ACC112 (cell line): Measurements from ENCODE around the gene PC.

ENCODE experiments used
- H2AFZ ChIP-seq: fragments of 200-600 bp; sonication (generic); one replicate; pipeline ENCODE4 v1.6.0; 2017; ENCODE audit warnings: antibody characterized with exemption, low read length; ENCODE audit not compliant: unreplicated experiment
- H3K27ac ChIP-seq: fragments of 200-600 bp; sonication (generic); 2 replicates; pipeline ENCODE4 v1.5.1; 2014; ENCODE audit warnings: low read depth, mild to moderate bottlenecking, antibody characterized with exemption, low read length, moderate library complexity
- H3K27me3 ChIP-seq: fragments of 200-600 bp; sonication (generic); 2 replicates; pipeline ENCODE4 v1.6.1; 2014; ENCODE audit warnings: mild to moderate bottlenecking, antibody characterized with exemption, low read length, moderate library complexity, mixed read lengths; ENCODE audit not compliant: insufficient read depth
- H3K36me3 ChIP-seq: fragments of 200-600 bp; sonication (generic); 2 replicates; pipeline ENCODE4 v1.6.1; 2016; ENCODE audit warnings: mild to moderate bottlenecking, antibody characterized with exemption, low read length, moderate library complexity, mixed read lengths; ENCODE audit not compliant: insufficient read depth
- H3K4me1 ChIP-seq: fragments of 200-600 bp; sonication (generic); one replicate; pipeline ENCODE4 v1.6.1; 2016; ENCODE audit warnings: low read length, mixed read lengths; ENCODE audit not compliant: insufficient read depth, unreplicated experiment, control insufficient read depth
- H3K4me3 ChIP-seq: fragments of 200-600 bp; sonication (generic); 2 replicates; pipeline ENCODE4 v1.5.1; 2014; ENCODE audit warnings: mild to moderate bottlenecking, low read depth, low read length
- H3K79me2 ChIP-seq: fragments of 200-600 bp; sonication (generic); one replicate; pipeline ENCODE4 v1.6.0; 2016; ENCODE audit warnings: low read length; ENCODE audit not compliant: control insufficient read depth, unreplicated experiment, insufficient read depth

PC gene

GRCh38 chr11:66845876-66846212 is 112.3 kb downstream of the PC start:
- peaks cover 43% of the 10 kb centered on the region for H3K79me2 ChIP-seq

GRCh38 chr11:66845143-66845875 is 112.9 kb downstream of the PC start:
- H3K27me3 ChIP-seq = no peaks in the 10 kb centered on the region
- peaks cover 3% of the 10 kb centered on the region; the same call in 1 of the 2 replicates for H3K36me3 ChIP-seq
- peaks cover 45% of the 10 kb centered on the region for H3K79me2 ChIP-seq
- H2AFZ ChIP-seq = no peak overlapping the region
- H3K4me3 ChIP-seq = no peak overlapping the region; the same call in 1 of the 2 replicates
- H3K4me1 ChIP-seq = peaks cover 32% of the 10 kb centered on the region
- no peak overlapping the region for H3K27ac ChIP-seq

More at GRCh38 chr11:66845876-66846212, 112.3 kb downstream of the PC start:
- peaks cover 27% of the 10 kb centered on the region for H3K4me1 ChIP-seq
- peaks cover 3% of the 10 kb centered on the region; the same call in 1 of the 2 replicates for H3K36me3 ChIP-seq
- H2AFZ ChIP-seq = no peak overlapping the region
- no peaks in the 10 kb centered on the region for H3K27me3 ChIP-seq
- no peak overlapping the region for H3K4me3 ChIP-seq
- H3K27ac ChIP-seq = no peak overlapping the region

DNA sequence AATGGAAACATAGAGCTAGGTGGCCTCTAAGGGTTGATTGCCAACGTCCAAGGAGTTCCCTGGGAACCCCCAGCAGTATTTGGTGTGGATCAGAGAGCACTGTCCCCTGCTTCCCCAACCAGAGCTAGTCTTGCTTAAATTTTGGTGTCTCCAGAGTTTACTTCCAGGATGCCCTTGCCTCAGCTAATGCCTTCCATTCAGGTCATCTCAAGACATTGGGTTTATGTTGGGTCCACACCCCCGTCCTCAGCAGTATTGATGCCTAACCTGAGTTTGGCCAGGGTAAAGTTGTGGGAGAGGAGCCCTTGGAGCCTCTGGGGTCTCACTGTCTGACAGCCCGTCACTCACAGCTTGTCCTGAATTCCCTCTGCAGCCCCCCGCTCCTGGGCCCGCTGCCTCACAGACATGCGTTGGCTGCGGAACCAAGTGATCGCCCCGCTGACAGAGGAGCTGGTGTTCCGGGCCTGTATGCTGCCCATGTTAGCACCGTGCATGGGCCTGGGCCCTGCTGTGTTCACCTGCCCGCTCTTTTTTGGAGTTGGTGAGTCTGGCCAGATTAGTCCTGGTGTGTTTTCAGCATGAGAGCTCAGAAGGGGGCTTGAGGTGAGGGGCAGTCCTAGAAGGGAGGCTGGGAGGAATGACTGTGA is 113.6 kb downstream of the PC start:
- Histone ChIP-seq H3K27me3 (no peaks in the 10 kb centered on the region), H2AFZ (no peak overlapping the region), H3K79me2 (peaks cover 52% of the 10 kb centered on the region), H3K4me1 (peaks cover 36% of the 10 kb centered on the region), H3K36me3 (peaks cover 3% of the 10 kb centered on the region; the same call in 1 of the 2 replicates), H3K27ac (no peak overlapping the region), H3K4me3 (peak overlapping the region; percentile 98)

DNA sequence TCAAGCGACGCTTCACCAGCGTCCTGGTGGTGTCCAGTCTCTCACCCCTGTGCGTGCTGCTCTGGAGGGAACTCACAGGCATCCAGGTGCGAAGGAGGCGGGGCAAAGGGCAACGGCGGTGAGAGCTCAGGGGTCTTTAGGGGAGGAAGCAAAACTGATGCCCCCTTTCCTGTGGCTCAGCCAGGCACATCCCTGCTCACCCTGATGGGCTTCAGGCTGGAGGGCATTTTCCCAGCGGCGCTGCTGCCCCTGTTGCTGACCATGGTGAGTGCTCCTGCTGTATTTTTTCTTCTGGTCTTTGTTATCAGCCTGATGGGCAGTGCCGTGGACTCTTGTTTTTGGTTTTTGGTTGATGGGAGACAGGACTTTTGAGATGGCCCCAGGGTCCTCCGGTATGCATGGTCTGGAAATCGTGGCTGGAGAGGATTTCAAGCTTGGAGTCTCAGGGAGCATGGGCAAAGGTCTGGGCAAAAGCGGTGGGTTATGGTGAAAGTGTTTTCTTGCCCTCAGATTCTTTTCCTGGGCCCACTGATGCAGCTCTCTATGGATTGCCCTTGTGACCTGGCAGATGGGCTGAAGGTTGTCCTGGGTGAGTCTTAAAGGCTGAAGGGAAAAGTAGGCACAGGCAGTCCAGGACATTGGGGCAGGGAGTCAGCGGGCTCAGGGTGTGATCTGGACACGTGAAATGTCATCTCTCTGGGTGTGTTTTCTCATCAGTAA is 114.2 kb downstream of the PC start:
- peak overlapping the region; percentile 80 for H2AFZ ChIP-seq
- peak overlapping the region; percentile 98 for H3K4me3 ChIP-seq
- peaks cover 3% of the 10 kb centered on the region; the same call in 1 of the 2 replicates for H3K36me3 ChIP-seq
- peak overlapping the region; percentile 88 for H3K27ac ChIP-seq
- H3K79me2 ChIP-seq = peaks cover 52% of the 10 kb centered on the region
- H3K27me3 ChIP-seq = no peaks in the 10 kb centered on the region
- peaks cover 36% of the 10 kb centered on the region for H3K4me1 ChIP-seq

DNA sequence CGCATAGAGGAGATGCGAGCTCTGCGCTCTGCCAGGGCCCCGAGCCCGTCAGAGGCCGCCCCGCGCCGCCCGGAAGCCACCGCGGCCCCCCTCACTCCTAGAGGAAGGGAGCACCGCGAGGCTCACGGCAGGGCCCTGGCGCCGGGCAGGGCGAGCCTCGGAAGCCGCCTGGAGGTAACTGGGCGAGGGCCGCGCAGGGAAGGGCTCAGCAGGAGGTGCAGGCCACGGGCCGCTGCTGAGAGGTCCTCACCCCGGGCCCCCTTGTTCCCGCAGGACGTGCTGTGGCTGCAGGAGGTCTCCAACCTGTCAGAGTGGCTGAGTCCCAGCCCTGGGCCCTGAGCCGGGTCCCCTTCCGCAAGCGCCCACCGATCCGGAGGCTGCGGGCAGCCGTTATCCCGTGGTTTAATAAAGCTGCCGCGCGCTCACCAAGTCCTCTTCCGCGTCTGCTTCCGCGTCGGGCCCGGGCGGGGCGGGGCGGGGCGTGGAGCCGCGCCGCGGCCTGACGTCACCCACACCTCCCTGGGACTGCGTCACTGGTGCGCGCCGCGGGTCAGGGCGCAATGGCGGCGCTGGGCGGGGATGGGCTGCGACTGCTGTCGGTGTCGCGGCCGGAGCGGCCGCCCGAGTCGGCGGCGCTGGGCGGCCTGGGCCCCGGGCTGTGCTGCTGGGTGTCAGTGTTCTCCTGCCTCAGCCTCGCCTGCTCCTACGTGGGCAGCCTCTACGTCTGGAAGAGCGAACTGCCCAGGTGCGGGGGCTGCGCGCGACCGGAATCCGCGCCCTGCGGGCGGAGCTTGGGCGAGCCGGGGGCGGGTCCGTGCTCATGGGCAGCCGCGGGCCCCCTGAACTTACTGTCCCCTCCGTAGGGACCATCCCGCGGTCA is 115.0 kb downstream of the PC start, which contains the start of gene RCE1:
RCE1 (plus strand) TSS at position 546 of the 880 bp plus-strand sequence; CDS start at position 561, 15 bp downstream.
- Histone ChIP-seq H3K4me1 (peaks cover 36% of the 10 kb centered on the region), H2AFZ (peak within 1 kb of the TSS; percentile 80), H3K27ac (peak within 1 kb of the TSS; percentile 88), H3K4me3 (peak within 1 kb of the TSS; percentile 98), H3K27me3 (no peaks in the 10 kb centered on the region), H3K36me3 (peaks cover 3% of the 10 kb centered on the region; the same call in 1 of the 2 replicates), H3K79me2 (peaks cover 52% of the 10 kb centered on the region)

DNA sequence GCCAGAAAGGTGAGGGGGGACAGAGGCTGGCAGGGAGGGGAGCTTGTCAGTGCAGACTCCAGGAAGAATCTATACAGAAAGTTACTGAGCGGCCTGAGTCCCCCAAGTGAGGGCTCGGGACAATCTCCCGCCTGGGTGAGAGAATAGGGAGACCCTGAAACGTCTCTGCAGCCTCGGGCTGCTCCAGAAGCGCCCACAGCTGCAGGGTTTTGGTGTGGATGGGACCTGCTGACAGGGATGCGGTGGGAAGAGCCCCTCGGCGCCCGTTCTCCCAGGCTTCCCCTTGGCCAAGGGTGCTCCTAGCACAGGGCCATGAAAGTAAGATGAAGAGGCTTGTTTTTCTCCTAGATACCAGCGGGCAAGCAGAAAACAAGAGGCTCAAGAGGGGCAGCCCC is 115.7 kb downstream of the PC start:
- Histone ChIP-seq H3K27me3 (no peaks in the 10 kb centered on the region), H2AFZ (no peak overlapping the region), H3K4me1 (peaks cover 36% of the 10 kb centered on the region), H3K27ac (peak overlapping the region; percentile 88), H3K4me3 (peak overlapping the region; percentile 98), H3K36me3 (no peaks in the 10 kb centered on the region), H3K79me2 (peaks cover 52% of the 10 kb centered on the region)

GRCh38 chr11:66841861-66842260 is 116.3 kb downstream of the PC start:
- H3K4me1 ChIP-seq = peaks cover 33% of the 10 kb centered on the region
- H3K36me3 ChIP-seq = no peaks in the 10 kb centered on the region
- no peak overlapping the region for H3K27ac ChIP-seq
- no peak overlapping the region for H2AFZ ChIP-seq
- no peaks in the 10 kb centered on the region for H3K27me3 ChIP-seq
- H3K79me2 ChIP-seq = peaks cover 52% of the 10 kb centered on the region
- H3K4me3 ChIP-seq = peak overlapping the region; percentile 98

DNA sequence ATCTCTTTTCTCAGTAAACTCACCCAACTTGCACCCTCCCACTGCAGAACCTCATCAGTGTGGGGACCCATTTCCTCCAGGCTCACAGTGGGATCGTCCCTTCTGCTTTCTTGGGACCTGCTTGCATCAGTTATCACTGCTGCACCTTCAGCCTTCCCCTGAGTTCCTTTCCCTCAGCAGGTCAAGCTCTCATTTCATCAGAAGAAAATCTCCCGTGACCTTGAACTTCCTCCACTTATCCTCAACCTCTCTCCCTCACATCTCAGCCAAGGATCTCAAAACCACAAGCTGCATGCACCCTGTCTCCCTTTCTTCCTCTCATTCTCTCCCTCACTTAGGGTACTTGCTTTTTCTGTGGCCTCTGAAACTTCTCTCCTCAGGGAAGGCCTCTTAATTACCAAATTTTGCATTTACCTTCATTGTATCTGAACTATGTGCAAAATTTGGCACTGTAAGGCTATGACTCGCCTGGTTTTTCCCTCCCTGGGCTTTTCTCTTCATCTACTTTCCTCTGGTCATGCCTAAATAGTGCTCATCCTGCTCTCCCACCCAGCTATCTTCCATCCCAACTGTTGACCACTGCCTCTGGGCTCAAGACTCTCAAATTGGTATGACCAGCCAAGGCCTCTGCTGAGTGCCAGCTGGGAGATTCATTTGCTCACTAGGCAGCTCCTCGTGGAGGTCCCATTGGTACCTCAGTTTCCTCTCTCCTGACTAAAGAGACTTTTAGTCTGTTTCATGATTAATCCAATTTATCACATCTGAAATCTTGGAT is 117.7 kb downstream of the PC start:
- Histone ChIP-seq H3K27ac (peak overlapping the region; percentile 38; the same call in 1 of the 2 replicates), H3K27me3 (no peaks in the 10 kb centered on the region), H3K79me2 (peaks cover 50% of the 10 kb centered on the region), H3K36me3 (no peaks in the 10 kb centered on the region), H2AFZ (no peak overlapping the region), H3K4me1 (peaks cover 29% of the 10 kb centered on the region), H3K4me3 (no peak overlapping the region)

GRCh38 chr11:66835768-66836405 is 122.3 kb downstream of the PC start:
- Histone ChIP-seq H3K4me3 (no peak overlapping the region), H3K4me1 (peaks cover 18% of the 10 kb centered on the region), H3K27me3 (no peaks in the 10 kb centered on the region), H2AFZ (no peak overlapping the region), H3K27ac (peak overlapping the region; percentile 86), H3K79me2 (peaks cover 9% of the 10 kb centered on the region), H3K36me3 (no peaks in the 10 kb centered on the region)
